Breast epithelium (tissue), 4 donors: ENCODE results near the gene BEST1. TPM values are rescaled to one million over a fixed set of nuclear protein-coding genes. Genes with fewer than 3 reads are reported as not detected.
"Not testable (repeated sequence)": the region's sequence is repeated elsewhere in the genome, so short reads cannot be mapped to it uniquely, and the experiment has no call there.

Source experiments
- DNase-seq, 2 donors: peaks; one replicate each; pipeline ENCODE4 v3.0.0-alpha.2; 2019; ENCODE audit warnings: low spot score in 2 of 2
- H3K27ac ChIP-seq, 2 donors: fragments of 200-600 bp; sonication (generic) in 1 of 2; one replicate each; pipeline ENCODE4 v1.5.1; 2016 to 2019; ENCODE audit warnings: mild to moderate bottlenecking in 1 of 2
- H3K27me3 ChIP-seq, 2 donors: fragments of 200-600 bp; sonication (generic) in 1 of 2; one replicate each; pipeline versions ENCODE4 v1.5.1 to v1.6.0; 2017 to 2019; ENCODE audit warnings: control low read depth in 1 of 2, mild to moderate bottlenecking in 1 of 2
- H3K36me3 ChIP-seq: fragments of 200-600 bp; one replicate; pipeline ENCODE4 v1.5.1; 2019
- H3K4me1 ChIP-seq, 2 donors: fragments of 200-600 bp; sonication (generic); one replicate each; pipeline ENCODE4 v1.5.1; 2016 to 2019; ENCODE audit warnings: control low read depth in 1 of 2
- H3K4me3 ChIP-seq, 3 donors: fragments of 200-600 bp; sonication (generic); 1 replicate in 2 of 3; 2 replicates in 1 of 3; pipeline ENCODE4 v1.5.1; 2016 to 2019; ENCODE audit warnings: mild to moderate bottlenecking in 3 of 3, moderate library complexity in 2 of 3
- H3K9me3 ChIP-seq, 2 donors: fragments of 200-600 bp; sonication (generic) in 1 of 2; one replicate each; pipeline ENCODE4 v1.5.1; 2016 to 2019; ENCODE audit warnings: control low read depth in 1 of 2
- CTCF ChIP-seq, 3 donors: fragments of 450-650 bp; IDR thresholded peaks; one replicate each; pipeline ENCODE4 v1.5.1; 2016 to 2017; ENCODE audit warnings: antibody characterized with exemption in 3 of 3, mild to moderate bottlenecking in 3 of 3, moderate library complexity in 3 of 3
- POLR2A ChIP-seq: fragments of 450-650 bp; IDR thresholded peaks from one replicate; pipeline ENCODE4 v1.6.1; 2016; ENCODE audit warnings: antibody characterized with exemption, mild to moderate bottlenecking, moderate library complexity
- POLR2AphosphoS5 ChIP-seq, 3 donors: sonication (generic); formaldehyde crosslinking; IDR thresholded peaks; one replicate each; pipeline ENCODE4 v1.6.1; 2017; ENCODE audit warnings: antibody characterized with exemption in 3 of 3
- intact Hi-C: fragments of 100-400 bp; cut with DNase I; formaldehyde crosslinking; loops from one replicate; pipeline ENCODE4 v1.15.1; 2023; ENCODE audit warnings: low total_unique reads
- total RNA-seq, 3 donors: library from RNA; depleted of rRNA; stranded (reverse); fragments of >200 nt; gene quantifications; one replicate each; pipeline ENCODE4 v1.1.0, GENCODE V29; 2016

The BEST1 gene
- total RNA-seq, 3 donors from 2014 or later: 3.7 to 10.1 (median 5.9) TPM

GRCh38 chr11:61948505-61948904 lies 1.6 kb upstream of the BEST1 start:
- no peak for DNase-seq

GRCh38 chr11:61949169-61950034 lies 749 bp upstream of the BEST1 start:
- H3K27ac ChIP-seq: peak overlapping the region; percentile 9 to 21
- no peaks in the 10 kb centered on the region for H3K36me3 ChIP-seq
- H3K9me3 ChIP-seq: no peaks in the 10 kb centered on the region
- no peaks in the 10 kb centered on the region for H3K4me1 ChIP-seq
- DNase-seq: peak in 1 of 2 donors; percentile 66
- no peaks in the 10 kb centered on the region for H3K27me3 ChIP-seq
- H3K4me3 ChIP-seq: no peak overlapping the region
- TF ChIP-seq POLR2AphosphoS5 (IDR thresholded peaks at IDR 0.05) (peak in 1 of 3 donors; percentile 7), CTCF (IDR thresholded peaks at IDR 0.05) (no peak), POLR2A (no peak)
- intact Hi-C loops: loop anchor here (2.0 to 10.0 kb wide), 2 partner anchors 51 to 135 kb away; no protein-coding TSS in a partner anchor

More at GRCh38 chr11:61948505-61948904, 1.6 kb upstream of the BEST1 start:
- H3K27me3 ChIP-seq: no peaks in the 10 kb centered on the region
- H3K4me1 ChIP-seq: no peaks in the 10 kb centered on the region
- no peak overlapping the region for H3K4me3 ChIP-seq
- no peaks in the 10 kb centered on the region for H3K36me3 ChIP-seq
- intact Hi-C loops: loop anchor here (2.0 kb wide), 1 partner anchor 50 kb away; no protein-coding TSS in a partner anchor
- no peak overlapping the region for H3K27ac ChIP-seq
- TF ChIP-seq POLR2A (no peak), POLR2AphosphoS5 (IDR thresholded peaks at IDR 0.05) (peak in 1 of 3 donors; percentile 28), CTCF (IDR thresholded peaks at IDR 0.05) (no peak)
- no peaks in the 10 kb centered on the region for H3K9me3 ChIP-seq

- H3K27ac ChIP-seq: no peak overlapping the region
- no peaks in the 10 kb centered on the region for H3K36me3 ChIP-seq
- H3K4me1 ChIP-seq: peaks cover 0 to 7% of the 10 kb centered on the region in 2 donors
- no peaks in the 10 kb centered on the region for H3K9me3 ChIP-seq
- no peak overlapping the region for H3K4me3 ChIP-seq
- DNase-seq: no peak
- intact Hi-C loops: loop anchor here (10.0 kb wide), 1 partner anchor 133 kb away; no protein-coding TSS in a partner anchor
- TF ChIP-seq POLR2AphosphoS5 (IDR thresholded peaks at IDR 0.05) (no peak), CTCF (IDR thresholded peaks at IDR 0.05) (no peak), POLR2A (no peak)
- no peaks in the 10 kb centered on the region for H3K27me3 ChIP-seq
Observed at GRCh38 chr11:61951484-61952135, 1.5 kb downstream of the BEST1 start.

GRCh38 chr11:61952882-61953281 lies 2.7 kb downstream of the BEST1 start:
- Histone ChIP-seq H3K27me3 (no peaks in the 10 kb centered on the region), H3K27ac (no peak overlapping the region), H3K4me1 (peaks cover 0 to 7% of the 10 kb centered on the region in 2 donors), H3K36me3 (no peaks in the 10 kb centered on the region), H3K9me3 (no peaks in the 10 kb centered on the region), H3K4me3 (no peak overlapping the region)
- TF ChIP-seq CTCF (IDR thresholded peaks at IDR 0.05): no peak
- TF ChIP-seq POLR2A: no peak
- no peak for TF ChIP-seq POLR2AphosphoS5 (IDR thresholded peaks at IDR 0.05)
- intact Hi-C loops: loop anchor here (10.0 kb wide), 1 partner anchor 132 kb away; no protein-coding TSS in a partner anchor
- DNase-seq: no peak

GRCh38 chr11:61953632-61954031 lies 3.5 kb downstream of the BEST1 start:
- not testable (repeated sequence) for DNase-seq, H3K27me3 ChIP-seq, H3K4me3 ChIP-seq, H3K9me3 ChIP-seq, H3K27ac ChIP-seq, H3K36me3 ChIP-seq, H3K4me1 ChIP-seq
- intact Hi-C loops: loop anchor here (10.0 kb wide), 1 partner anchor 131 kb away; no protein-coding TSS in a partner anchor
